ENCODE results near the gene MORN1.

The MORN1 gene

DNA sequence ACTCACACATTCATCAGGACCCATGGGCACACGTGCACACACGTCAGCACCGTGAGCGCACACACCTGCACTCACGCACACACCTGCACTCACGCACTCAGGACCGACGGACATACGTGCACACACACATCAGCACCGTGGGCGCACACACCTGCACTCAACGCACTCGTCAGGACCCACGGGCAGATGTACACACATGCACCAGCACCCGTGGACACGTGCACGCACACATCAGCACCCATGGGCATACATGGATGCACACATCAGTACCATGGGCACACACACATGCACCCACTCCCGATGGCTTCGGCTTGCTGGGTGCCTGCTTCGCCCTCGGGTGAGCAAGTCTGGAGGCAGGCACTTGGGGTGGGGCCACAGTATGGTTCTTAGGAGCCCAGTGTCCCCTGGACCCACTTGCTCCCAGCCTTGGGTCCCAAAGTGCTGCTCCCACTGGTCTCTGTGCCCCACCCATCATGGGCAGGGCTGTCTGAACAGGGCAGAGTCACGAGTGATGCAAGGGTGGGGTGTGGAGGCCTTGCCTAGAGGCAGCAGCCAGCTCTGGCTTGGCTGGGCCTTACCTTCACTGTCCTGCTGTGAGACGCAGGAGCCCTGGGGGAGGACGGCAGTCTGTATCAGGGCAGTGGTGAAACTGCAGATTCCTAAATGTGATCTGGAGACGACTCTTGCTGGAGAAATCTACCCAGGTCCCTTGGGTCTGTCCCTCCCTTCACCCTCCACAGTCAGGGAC, 113.4 kb downstream of the MORN1 start:
- peaks cover 4 to 8% of the 10 kb centered on the region in 2 donors for H3K36me3 ChIP-seq (ENCODE audit: control insufficient read depth in 1 of 2, insufficient read depth in 2 of 2, low read length in 2 of 2)
- H3K4me1 ChIP-seq (ENCODE audit: control insufficient read depth in 1 of 2, insufficient read depth in 2 of 2, low read length in 2 of 2) = peaks cover 57 to 69% of the 10 kb centered on the region in 2 donors
- no peaks in the 10 kb centered on the region for H3K9me3 ChIP-seq (ENCODE audit: control insufficient read depth in 1 of 2, low read length in 2 of 2)
- H3K9ac ChIP-seq (ENCODE audit: low read depth in 1 of 2, low read length in 2 of 2) = peak overlapping the region in 1 of 2 donors; percentile 19
- H3K27me3 ChIP-seq (ENCODE audit: control insufficient read depth in 1 of 2, insufficient read depth in 2 of 2, low read length in 2 of 2) = no peaks in the 10 kb centered on the region
- no peak overlapping the region for H3K27ac ChIP-seq (ENCODE audit: low read depth, low read length)
- no peak overlapping the region for H3K4me3 ChIP-seq (ENCODE audit: low read depth in 1 of 2, low read length in 2 of 2)

GRCh38 chr1:2276803-2277580, 114.4 kb downstream of the MORN1 start:
- H3K27ac ChIP-seq (ENCODE audit: low read depth, low read length) = peak overlapping the region; percentile 37
- H3K4me3 ChIP-seq (ENCODE audit: low read depth in 1 of 2, low read length in 2 of 2) = no peak overlapping the region
- H3K27me3 ChIP-seq (ENCODE audit: control insufficient read depth in 1 of 2, insufficient read depth in 2 of 2, low read length in 2 of 2) = no peaks in the 10 kb centered on the region
- H3K9me3 ChIP-seq (ENCODE audit: control insufficient read depth in 1 of 2, low read length in 2 of 2) = no peaks in the 10 kb centered on the region
- H3K36me3 ChIP-seq (ENCODE audit: control insufficient read depth in 1 of 2, insufficient read depth in 2 of 2, low read length in 2 of 2) = peaks cover 4 to 8% of the 10 kb centered on the region in 2 donors
- H3K9ac ChIP-seq (ENCODE audit: low read depth in 1 of 2, low read length in 2 of 2) = peak overlapping the region in 1 of 2 donors; percentile 14
- peaks cover 66 to 77% of the 10 kb centered on the region in 2 donors for H3K4me1 ChIP-seq (ENCODE audit: control insufficient read depth in 1 of 2, insufficient read depth in 2 of 2, low read length in 2 of 2)

GRCh38 chr1:2275796-2276536, 115.4 kb downstream of the MORN1 start:
- Histone ChIP-seq H3K9me3 (ENCODE audit: control insufficient read depth in 1 of 2, low read length in 2 of 2) (no peaks in the 10 kb centered on the region), H3K36me3 (ENCODE audit: control insufficient read depth in 1 of 2, insufficient read depth in 2 of 2, low read length in 2 of 2) (peaks cover 4 to 8% of the 10 kb centered on the region in 2 donors), H3K27ac (ENCODE audit: low read depth, low read length) (peak overlapping the region; percentile 37), H3K9ac (ENCODE audit: low read depth in 1 of 2, low read length in 2 of 2) (peak overlapping the region in 1 of 2 donors; percentile 14), H3K4me1 (ENCODE audit: control insufficient read depth in 1 of 2, insufficient read depth in 2 of 2, low read length in 2 of 2) (peaks cover 75 to 87% of the 10 kb centered on the region in 2 donors), H3K4me3 (ENCODE audit: low read depth in 1 of 2, low read length in 2 of 2) (no peak overlapping the region), H3K27me3 (ENCODE audit: control insufficient read depth in 1 of 2, insufficient read depth in 2 of 2, low read length in 2 of 2) (no peaks in the 10 kb centered on the region)

DNA sequence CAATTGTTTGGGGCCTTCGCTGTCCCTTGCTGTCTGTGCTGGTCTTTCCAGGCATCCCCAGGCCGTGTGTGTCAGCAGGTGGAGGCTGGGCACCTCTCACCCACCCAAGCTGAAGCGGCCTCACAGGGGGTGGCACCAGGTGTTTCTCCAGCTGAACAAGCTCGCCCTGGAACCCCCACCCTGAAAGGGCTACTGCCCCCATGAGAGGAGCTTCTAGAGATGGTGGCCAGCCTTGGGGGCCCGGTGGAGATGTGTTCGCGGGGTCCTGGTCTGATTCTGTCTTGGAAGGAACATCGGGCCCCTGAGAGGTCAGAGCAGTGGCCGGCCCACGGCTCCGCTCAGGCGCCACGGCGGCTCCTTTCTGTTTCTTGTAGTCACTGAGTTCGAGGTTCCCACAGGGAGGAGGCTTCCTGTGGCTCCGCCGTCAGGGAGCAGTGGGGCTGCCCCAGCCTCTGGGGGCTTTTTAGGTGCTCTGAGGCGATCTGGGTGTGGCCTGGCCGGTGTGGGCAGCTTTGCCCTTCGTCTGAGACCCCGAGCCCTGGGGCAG, 116.4 kb downstream of the MORN1 start:
- Histone ChIP-seq H3K27ac (ENCODE audit: low read depth, low read length) (no peak overlapping the region), H3K9me3 (ENCODE audit: control insufficient read depth in 1 of 2, low read length in 2 of 2) (no peaks in the 10 kb centered on the region), H3K36me3 (ENCODE audit: control insufficient read depth in 1 of 2, insufficient read depth in 2 of 2, low read length in 2 of 2) (peaks cover 4 to 8% of the 10 kb centered on the region in 2 donors), H3K4me3 (ENCODE audit: low read depth in 1 of 2, low read length in 2 of 2) (no peak overlapping the region), H3K9ac (ENCODE audit: low read depth in 1 of 2, low read length in 2 of 2) (no peak overlapping the region), H3K27me3 (ENCODE audit: control insufficient read depth in 1 of 2, insufficient read depth in 2 of 2, low read length in 2 of 2) (no peaks in the 10 kb centered on the region), H3K4me1 (ENCODE audit: control insufficient read depth in 1 of 2, insufficient read depth in 2 of 2, low read length in 2 of 2) (peaks cover 85 to 97% of the 10 kb centered on the region in 2 donors)

- Histone ChIP-seq H3K27me3 (ENCODE audit: control insufficient read depth in 1 of 2, insufficient read depth in 2 of 2, low read length in 2 of 2) (no peaks in the 10 kb centered on the region), H3K9me3 (ENCODE audit: control insufficient read depth in 1 of 2, low read length in 2 of 2) (no peaks in the 10 kb centered on the region), H3K4me3 (ENCODE audit: low read depth in 1 of 2, low read length in 2 of 2) (no peak overlapping the region), H3K27ac (ENCODE audit: low read depth, low read length) (peak overlapping the region; percentile 3), H3K36me3 (ENCODE audit: control insufficient read depth in 1 of 2, insufficient read depth in 2 of 2, low read length in 2 of 2) (peaks cover 4 to 8% of the 10 kb centered on the region in 2 donors), H3K4me1 (ENCODE audit: control insufficient read depth in 1 of 2, insufficient read depth in 2 of 2, low read length in 2 of 2) (peaks cover 80 to 94% of the 10 kb centered on the region in 2 donors), H3K9ac (ENCODE audit: low read depth in 1 of 2, low read length in 2 of 2) (no peak overlapping the region)
Measured at GRCh38 chr1:2274231-2274928, 117.0 kb downstream of the MORN1 start.

GRCh38 chr1:2273401-2274090, 117.8 kb downstream of the MORN1 start:
- H3K9me3 ChIP-seq (ENCODE audit: control insufficient read depth in 1 of 2, low read length in 2 of 2) = no peaks in the 10 kb centered on the region
- H3K27me3 ChIP-seq (ENCODE audit: control insufficient read depth in 1 of 2, insufficient read depth in 2 of 2, low read length in 2 of 2) = no peaks in the 10 kb centered on the region
- H3K36me3 ChIP-seq (ENCODE audit: control insufficient read depth in 1 of 2, insufficient read depth in 2 of 2, low read length in 2 of 2) = peaks cover 4 to 8% of the 10 kb centered on the region in 2 donors
- no peak overlapping the region for H3K27ac ChIP-seq (ENCODE audit: low read depth, low read length)
- no peak overlapping the region for H3K4me3 ChIP-seq (ENCODE audit: low read depth in 1 of 2, low read length in 2 of 2)
- no peak overlapping the region for H3K9ac ChIP-seq (ENCODE audit: low read depth in 1 of 2, low read length in 2 of 2)
- H3K4me1 ChIP-seq (ENCODE audit: control insufficient read depth in 1 of 2, insufficient read depth in 2 of 2, low read length in 2 of 2) = peaks cover 71 to 90% of the 10 kb centered on the region in 2 donors

DNA sequence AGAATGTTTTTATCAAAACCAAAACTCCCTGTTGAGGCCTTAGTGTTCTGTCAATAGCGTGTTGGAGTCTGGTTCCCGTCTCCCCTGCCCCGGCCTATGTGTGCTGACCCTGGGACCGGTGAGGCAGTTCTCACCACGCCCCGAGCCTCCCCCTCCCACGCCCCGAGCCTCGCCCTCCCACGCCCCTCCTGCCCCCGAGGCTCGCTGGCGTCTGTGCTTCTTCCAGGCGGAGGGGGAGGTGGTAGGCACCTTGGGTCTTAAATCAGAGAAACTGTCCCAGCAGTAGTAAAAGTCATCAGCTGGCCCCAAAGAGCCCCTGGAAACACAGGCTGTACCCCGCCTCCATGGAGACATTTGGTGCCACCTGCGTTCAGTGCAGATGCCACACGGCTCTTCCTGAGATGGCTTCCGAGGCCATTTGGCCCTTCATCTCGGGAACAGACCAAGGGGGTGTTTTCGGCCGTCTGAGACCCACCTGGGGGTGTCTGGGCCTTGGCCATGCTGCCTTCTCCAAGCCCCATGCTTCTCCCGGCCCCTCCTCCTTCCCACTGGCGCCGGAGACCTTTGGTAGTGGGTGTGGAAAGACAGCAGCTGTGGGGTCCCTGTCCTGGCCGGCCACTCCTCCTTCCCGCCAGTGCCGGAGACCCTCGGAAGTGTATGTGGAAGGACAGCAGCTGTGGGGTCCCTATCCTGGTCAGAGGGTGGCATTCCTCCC, 118.5 kb downstream of the MORN1 start:
- no peak overlapping the region for H3K27ac ChIP-seq (ENCODE audit: low read depth, low read length)
- peaks cover 4 to 5% of the 10 kb centered on the region in 2 donors for H3K36me3 ChIP-seq (ENCODE audit: control insufficient read depth in 1 of 2, insufficient read depth in 2 of 2, low read length in 2 of 2)
- no peaks in the 10 kb centered on the region for H3K9me3 ChIP-seq (ENCODE audit: control insufficient read depth in 1 of 2, low read length in 2 of 2)
- no peak overlapping the region for H3K4me3 ChIP-seq (ENCODE audit: low read depth in 1 of 2, low read length in 2 of 2)
- no peak overlapping the region for H3K9ac ChIP-seq (ENCODE audit: low read depth in 1 of 2, low read length in 2 of 2)
- peaks cover 64 to 90% of the 10 kb centered on the region in 2 donors for H3K4me1 ChIP-seq (ENCODE audit: control insufficient read depth in 1 of 2, insufficient read depth in 2 of 2, low read length in 2 of 2)
- no peaks in the 10 kb centered on the region for H3K27me3 ChIP-seq (ENCODE audit: control insufficient read depth in 1 of 2, insufficient read depth in 2 of 2, low read length in 2 of 2)

DNA sequence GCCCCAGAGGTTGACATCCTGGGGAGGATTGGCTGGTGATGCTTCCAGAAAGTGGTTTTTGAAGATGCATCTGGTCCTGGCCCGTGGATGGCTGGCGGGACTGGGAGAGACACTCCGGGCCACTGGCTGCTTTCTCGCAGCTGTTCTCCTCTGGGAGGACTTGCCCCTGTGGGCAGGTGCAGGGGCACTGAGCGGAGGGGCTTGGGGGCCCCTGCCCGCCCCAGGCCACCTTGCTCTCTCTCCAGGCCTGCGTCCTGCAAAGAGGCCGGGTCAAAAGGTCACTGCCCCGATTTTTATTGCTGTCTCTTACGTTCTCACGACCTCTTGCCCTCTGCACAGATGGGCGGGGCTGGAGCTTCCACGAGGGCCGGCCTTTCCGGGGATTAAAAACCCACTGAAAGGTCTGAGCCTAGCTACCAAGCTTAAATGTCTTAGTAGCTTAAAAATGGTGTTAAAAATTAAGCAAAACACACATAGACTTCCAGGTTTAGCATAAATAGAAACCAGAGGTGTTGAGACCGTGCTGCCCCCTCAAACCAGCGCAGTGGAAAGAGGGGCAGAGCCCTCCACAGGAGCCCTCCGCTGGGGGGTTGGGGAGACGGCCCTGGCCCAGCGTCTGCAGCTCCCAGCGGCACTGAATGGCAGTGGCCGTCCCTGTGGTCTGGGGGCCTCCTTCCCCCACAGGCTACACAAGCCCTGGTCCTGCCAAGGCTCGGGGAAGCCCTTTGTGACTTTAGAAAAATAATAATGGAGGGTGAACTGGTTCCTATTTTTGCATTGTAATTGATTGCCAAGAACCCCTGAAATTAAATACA, 119.3 kb downstream of the MORN1 start:
- Histone ChIP-seq H3K9ac (ENCODE audit: low read depth in 1 of 2, low read length in 2 of 2) (no peak overlapping the region), H3K27me3 (ENCODE audit: control insufficient read depth in 1 of 2, insufficient read depth in 2 of 2, low read length in 2 of 2) (no peaks in the 10 kb centered on the region), H3K9me3 (ENCODE audit: control insufficient read depth in 1 of 2, low read length in 2 of 2) (no peaks in the 10 kb centered on the region), H3K36me3 (ENCODE audit: control insufficient read depth in 1 of 2, insufficient read depth in 2 of 2, low read length in 2 of 2) (no peaks in the 10 kb centered on the region), H3K4me1 (ENCODE audit: control insufficient read depth in 1 of 2, insufficient read depth in 2 of 2, low read length in 2 of 2) (peaks cover 68 to 91% of the 10 kb centered on the region in 2 donors), H3K27ac (ENCODE audit: low read depth, low read length) (no peak overlapping the region), H3K4me3 (ENCODE audit: low read depth in 1 of 2, low read length in 2 of 2) (no peak overlapping the region)
